Smooth muscle cell (in vitro differentiated cells): ENCODE measurements around the gene PURB. TPM values are rescaled to one million over a fixed set of nuclear protein-coding genes. Genes with fewer than 3 reads are reported as not detected.

ENCODE experiments used
- DNase-seq: peaks from one replicate; lab custom pipeline; 2025; ENCODE audit not compliant: unreplicated experiment; lab: John Stamatoyannopoulos, UW
- H2AFZ ChIP-seq: fragments of 200-600 bp; sonication (generic); 2 replicates; pipeline ENCODE4 v1.6.0; 2016; ENCODE audit warnings: antibody characterized with exemption, low read depth, mild to moderate bottlenecking
- H3F3A ChIP-seq: fragments of 200-600 bp; sonication (generic); 2 replicates; pipeline ENCODE4 v1.6.0; 2017; ENCODE audit warnings: antibody characterized with exemption, low read depth
- H3K27ac ChIP-seq: fragments of 200-600 bp; sonication (generic); 2 replicates; pipeline ENCODE4 v1.5.1; 2016; ENCODE audit warnings: low read depth, mild to moderate bottlenecking
- H3K27me3 ChIP-seq: fragments of 200-600 bp; sonication (generic); 2 replicates; pipeline ENCODE4 v1.6.1; 2016; ENCODE audit warnings: low read depth, mild to moderate bottlenecking
- H3K36me3 ChIP-seq: fragments of 200-600 bp; sonication (generic); 2 replicates; pipeline ENCODE4 v1.5.1; 2016; ENCODE audit warnings: low read depth
- H3K4me1 ChIP-seq: fragments of 200-600 bp; sonication (generic); 2 replicates; pipeline ENCODE4 v1.5.1; 2016; ENCODE audit warnings: low read depth
- H3K4me2 ChIP-seq: fragments of 200-600 bp; sonication (generic); 2 replicates; pipeline ENCODE4 v1.6.0; 2016; ENCODE audit warnings: mild to moderate bottlenecking
- H3K4me3 ChIP-seq: fragments of 200-600 bp; sonication (generic); 2 replicates; pipeline ENCODE4 v1.5.1; 2016; ENCODE audit warnings: mild to moderate bottlenecking
- H3K79me2 ChIP-seq: fragments of 200-600 bp; sonication (generic); 2 replicates; pipeline ENCODE4 v1.6.0; 2016; ENCODE audit warnings: low read depth, mild to moderate bottlenecking
- H3K9ac ChIP-seq: fragments of 200-600 bp; sonication (generic); 2 replicates; pipeline ENCODE4 v1.6.0; 2016; ENCODE audit warnings: low read depth
- H3K9me3 ChIP-seq: fragments of 200-600 bp; sonication (generic); replicated peaks from 2 replicates; pipeline ENCODE4 v1.5.1; 2016; ENCODE audit warnings: low read depth
- H4K20me1 ChIP-seq: fragments of 200-600 bp; sonication (generic); 2 replicates; pipeline ENCODE4 v1.6.0; 2016; ENCODE audit warnings: low read depth
- CTCF ChIP-seq: fragments of 200-600 bp; sonication (generic); IDR thresholded peaks from 2 replicates; pipeline ENCODE4 v1.5.1; 2017; ENCODE audit warnings: borderline replicate concordance, mild to moderate bottlenecking, antibody characterized with exemption; ENCODE audit not compliant: insufficient read depth, poor library complexity, severe bottlenecking
- WGBS: methylation state at CpG from one replicate; pipeline ENCODE4 v1.1.7; 2016; ENCODE audit warnings: low lambda C conversion rate; 5-methylcytosine and 5-hydroxymethylcytosine counted together
- polyA plus RNA-seq: library from polyadenylated mRNA; unstranded; fragments of >200 nt; fragmentation: Nextera tagmentation; extraction: Ambion mirVana; gene quantifications from 2 replicates; pipeline ENCODE4 v1.2.1, GENCODE V29; 2016
- total RNA-seq: library from RNA; depleted of rRNA; stranded (reverse); fragments of >200 nt; gene quantifications from 2 replicates; pipeline ENCODE4 v1.2.3, GENCODE V29; 2014

Gene PURB
- total and polyA plus RNA-seq, 2 experiments from 2014 or later: 2.3 to 24.3 TPM

DNA sequence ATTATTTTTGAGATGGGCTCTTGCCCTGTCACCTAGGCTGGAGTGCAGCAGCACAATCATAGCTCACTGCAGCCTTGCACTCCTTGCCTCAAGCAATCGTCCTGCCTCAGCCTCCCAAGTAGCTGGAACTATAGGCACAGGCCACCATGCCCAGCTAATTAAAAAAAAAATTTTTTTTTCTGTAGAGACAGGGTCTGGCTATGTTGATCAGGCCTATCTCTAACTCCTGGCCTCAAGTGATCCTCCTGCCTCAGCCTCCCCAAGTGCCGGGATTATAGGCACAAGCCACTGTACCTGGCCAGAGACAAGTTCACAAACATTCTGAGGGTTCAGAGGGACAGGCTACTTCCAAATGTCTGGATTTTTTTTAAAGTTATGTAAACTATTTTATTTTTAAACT lies 32.1 kb upstream of the PURB start:
- no peaks in the 10 kb centered on the region for H3F3A ChIP-seq
- H3K79me2 ChIP-seq: no peaks in the 10 kb centered on the region
- H2AFZ ChIP-seq: no peak overlapping the region
- H4K20me1 ChIP-seq: no peaks in the 10 kb centered on the region
- H3K36me3 ChIP-seq: no peaks in the 10 kb centered on the region
- H3K9me3 ChIP-seq: no peaks in the 10 kb centered on the region
- H3K9ac ChIP-seq: no peak overlapping the region
- H3K4me1 ChIP-seq: no peaks in the 10 kb centered on the region
- 90% methylated on average over 2 of the region's 2 CpGs for WGBS
- no peaks in the 10 kb centered on the region for H3K27me3 ChIP-seq
- H3K4me2 ChIP-seq: no peak overlapping the region
- no peak overlapping the region for H3K27ac ChIP-seq
- no peak for TF ChIP-seq CTCF
- no peak for DNase-seq
- H3K4me3 ChIP-seq: no peak overlapping the region

DNA sequence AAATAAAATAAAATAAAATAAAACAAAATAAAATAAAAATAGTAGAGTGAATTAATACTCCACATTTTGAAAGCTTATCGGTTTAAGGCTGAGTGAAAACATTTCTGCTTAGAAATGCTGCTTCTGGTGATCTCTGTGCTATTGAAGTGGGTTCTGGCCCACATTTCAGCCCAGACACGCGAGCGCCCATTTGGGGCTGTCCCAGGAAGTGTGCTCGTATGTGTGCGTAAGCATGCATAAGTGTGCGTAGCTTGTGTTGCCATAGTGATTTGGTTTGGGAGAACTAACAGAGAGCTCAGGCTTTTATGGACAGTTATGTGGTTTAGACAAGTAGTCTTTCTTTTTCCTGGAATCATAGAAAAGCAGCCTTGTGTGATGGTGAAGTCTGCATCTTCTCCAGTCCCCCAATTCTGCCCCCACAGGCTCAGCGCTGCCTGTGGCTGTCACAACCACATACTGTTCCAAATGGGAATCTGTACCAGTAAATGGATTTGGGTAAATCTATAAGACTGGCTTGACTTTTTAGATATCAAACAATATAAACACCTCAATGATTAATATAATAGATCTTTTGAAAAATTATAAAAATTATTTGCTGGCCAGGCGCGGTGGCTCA lies 29.8 kb upstream of the PURB start:
- Histone ChIP-seq H3K4me1 (no peaks in the 10 kb centered on the region), H3F3A (no peaks in the 10 kb centered on the region), H3K27ac (no peak overlapping the region), H3K4me2 (no peak overlapping the region), H3K36me3 (no peaks in the 10 kb centered on the region), H2AFZ (no peak overlapping the region), H3K4me3 (no peak overlapping the region), H3K79me2 (no peaks in the 10 kb centered on the region), H3K9ac (no peak overlapping the region), H4K20me1 (no peaks in the 10 kb centered on the region), H3K9me3 (no peaks in the 10 kb centered on the region), H3K27me3 (no peaks in the 10 kb centered on the region)
- no peak for TF ChIP-seq CTCF
- no peak for DNase-seq
- WGBS: 84% methylated on average over 10 of the region's 10 CpGs

DNA sequence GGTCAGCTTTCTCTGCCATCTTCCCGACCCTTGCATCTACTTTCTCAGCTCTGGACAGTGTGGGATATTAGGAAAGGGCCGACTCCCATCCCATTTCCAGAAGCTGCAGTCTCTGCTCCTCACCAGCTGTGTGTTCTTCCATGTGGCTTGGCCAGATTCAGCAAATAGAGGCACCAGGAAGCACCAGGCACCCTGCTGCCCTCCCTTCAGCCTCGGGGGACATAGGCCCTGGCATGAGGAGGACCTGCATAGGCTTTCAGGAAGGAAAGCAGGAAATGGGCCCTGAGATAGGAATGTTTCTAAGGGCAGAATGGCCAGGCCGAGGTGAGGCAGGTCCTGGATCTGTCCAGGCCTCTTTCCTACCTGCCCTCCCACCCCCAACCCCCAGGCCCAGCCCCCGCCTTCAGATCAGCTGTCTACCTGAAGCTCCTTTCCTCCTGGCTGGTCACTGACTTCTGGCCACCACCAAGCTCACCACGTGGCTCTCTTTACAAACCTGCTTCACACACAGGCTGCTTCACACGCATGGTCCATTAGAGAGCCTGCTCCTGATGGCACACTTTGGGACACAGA lies 27.5 kb upstream of the PURB start:
- Histone ChIP-seq H2AFZ (no peak overlapping the region), H3K36me3 (no peaks in the 10 kb centered on the region), H3K4me2 (no peak overlapping the region), H3K27me3 (no peaks in the 10 kb centered on the region), H3F3A (no peaks in the 10 kb centered on the region), H3K9ac (no peak overlapping the region), H3K27ac (no peak overlapping the region), H3K9me3 (no peaks in the 10 kb centered on the region), H4K20me1 (no peaks in the 10 kb centered on the region), H3K4me3 (no peak overlapping the region), H3K4me1 (no peaks in the 10 kb centered on the region), H3K79me2 (no peaks in the 10 kb centered on the region)
- DNase-seq: no peak
- WGBS: 62% methylated on average over 7 of the region's 7 CpGs
- no peak for TF ChIP-seq CTCF

- Histone ChIP-seq H3K27me3 (no peaks in the 10 kb centered on the region), H3K36me3 (no peaks in the 10 kb centered on the region), H3K79me2 (no peaks in the 10 kb centered on the region), H3K4me2 (no peak overlapping the region), H3K9me3 (no peaks in the 10 kb centered on the region), H4K20me1 (no peaks in the 10 kb centered on the region), H3K4me1 (no peaks in the 10 kb centered on the region), H2AFZ (no peak overlapping the region), H3K27ac (no peak overlapping the region), H3F3A (no peaks in the 10 kb centered on the region), H3K4me3 (no peak overlapping the region), H3K9ac (no peak overlapping the region)
- TF ChIP-seq CTCF: no peak
- WGBS: 92% methylated on average over 8 of the region's 8 CpGs
- no peak for DNase-seq
Observed at GRCh38 chr7:44911911-44912310, 26.6 kb upstream of the PURB start.
